Measurements from ENCODE around the gene DMRT1.
"Not testable (repeated sequence)": the region's sequence is repeated elsewhere in the genome, so short reads cannot be mapped to it uniquely, and the experiment has no call there.

Gene DMRT1

GRCh38 chr9:995781-996180, 154.3 kb downstream of the DMRT1 start:
- TF ChIP-seq, protein P1, sequence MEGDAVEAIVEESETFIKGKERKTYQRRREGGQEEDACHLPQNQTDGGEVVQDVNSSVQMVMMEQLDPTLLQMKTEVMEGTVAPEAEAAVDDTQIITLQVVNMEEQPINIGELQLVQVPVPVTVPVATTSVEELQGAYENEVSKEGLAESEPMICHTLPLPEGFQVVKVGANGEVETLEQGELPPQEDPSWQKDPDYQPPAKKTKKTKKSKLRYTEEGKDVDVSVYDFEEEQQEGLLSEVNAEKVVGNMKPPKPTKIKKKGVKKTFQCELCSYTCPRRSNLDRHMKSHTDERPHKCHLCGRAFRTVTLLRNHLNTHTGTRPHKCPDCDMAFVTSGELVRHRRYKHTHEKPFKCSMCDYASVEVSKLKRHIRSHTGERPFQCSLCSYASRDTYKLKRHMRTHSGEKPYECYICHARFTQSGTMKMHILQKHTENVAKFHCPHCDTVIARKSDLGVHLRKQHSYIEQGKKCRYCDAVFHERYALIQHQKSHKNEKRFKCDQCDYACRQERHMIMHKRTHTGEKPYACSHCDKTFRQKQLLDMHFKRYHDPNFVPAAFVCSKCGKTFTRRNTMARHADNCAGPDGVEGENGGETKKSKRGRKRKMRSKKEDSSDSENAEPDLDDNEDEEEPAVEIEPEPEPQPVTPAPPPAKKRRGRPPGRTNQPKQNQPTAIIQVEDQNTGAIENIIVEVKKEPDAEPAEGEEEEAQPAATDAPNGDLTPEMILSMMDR (IDR thresholded peaks at IDR 0.05; ENCODE audit: poor library complexity, severe bottlenecking): no peak
- H3K4me1 ChIP-seq (ENCODE audit: insufficient read depth, poor library complexity, severe bottlenecking): no peaks in the 10 kb centered on the region

GRCh38 chr9:998299-999110, 157.0 kb downstream of the DMRT1 start:
- not testable (repeated sequence) for H3K27me3 ChIP-seq (ENCODE audit: insufficient read depth, poor library complexity, severe bottlenecking); H3K36me3 ChIP-seq (ENCODE audit: low read depth); DNase-seq (ENCODE audit: low spot score); H3K27ac ChIP-seq (ENCODE audit: poor library complexity, severe bottlenecking); H3K4me1 ChIP-seq (ENCODE audit: insufficient read depth, poor library complexity, severe bottlenecking); H3K4me3 ChIP-seq (ENCODE audit: severe bottlenecking); ATAC-seq (ENCODE audit: low read depth); H3K9me3 ChIP-seq (ENCODE audit: severe bottlenecking)

More at GRCh38 chr9:995781-996180, 154.3 kb downstream of the DMRT1 start:
- no peak overlapping the region for H3K27ac ChIP-seq (ENCODE audit: poor library complexity, severe bottlenecking)
- no peak overlapping the region for H3K4me3 ChIP-seq (ENCODE audit: severe bottlenecking)
- no peaks in the 10 kb centered on the region for H3K9me3 ChIP-seq (ENCODE audit: severe bottlenecking)
- DNase-seq (ENCODE audit: low spot score) (no peak), ATAC-seq (ENCODE audit: low read depth) (peak; percentile 78)
- H3K36me3 ChIP-seq (ENCODE audit: low read depth): no peaks in the 10 kb centered on the region
- peaks cover 5% of the 10 kb centered on the region for H3K27me3 ChIP-seq (ENCODE audit: insufficient read depth, poor library complexity, severe bottlenecking)

DNA sequence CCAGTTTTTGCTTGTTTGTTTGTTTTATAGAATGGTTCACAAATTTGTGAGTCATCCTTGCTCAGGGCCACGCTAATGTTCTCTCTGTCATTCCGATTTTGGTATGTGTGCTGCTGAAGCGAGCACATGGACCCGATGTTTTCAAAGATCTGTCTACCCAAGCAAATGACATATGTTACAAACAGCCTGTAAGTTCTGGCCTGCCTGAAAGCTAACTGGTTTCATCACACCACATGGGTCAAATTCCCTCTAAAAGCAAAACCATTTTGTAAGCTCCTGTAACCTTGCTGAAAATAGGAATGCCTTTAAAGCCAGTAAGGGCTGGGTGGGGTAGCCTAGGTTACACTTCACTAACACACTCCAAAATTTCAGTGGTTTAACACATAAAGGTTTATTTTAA, 160.3 kb downstream of the DMRT1 start:
- Histone ChIP-seq H3K4me3 (ENCODE audit: severe bottlenecking) (no peak overlapping the region), H3K27ac (ENCODE audit: poor library complexity, severe bottlenecking) (no peak overlapping the region), H3K27me3 (ENCODE audit: insufficient read depth, poor library complexity, severe bottlenecking) (no peaks in the 10 kb centered on the region), H3K4me1 (ENCODE audit: insufficient read depth, poor library complexity, severe bottlenecking) (no peaks in the 10 kb centered on the region), H3K9me3 (ENCODE audit: severe bottlenecking) (no peaks in the 10 kb centered on the region), H3K36me3 (ENCODE audit: low read depth) (no peaks in the 10 kb centered on the region)
- ATAC-seq (ENCODE audit: low read depth) (no peak), DNase-seq (ENCODE audit: low spot score) (no peak)
- TF ChIP-seq, protein P1 (IDR thresholded peaks at IDR 0.05; ENCODE audit: poor library complexity, severe bottlenecking): no peak

GRCh38 chr9:1002678-1003077, 161.2 kb downstream of the DMRT1 start:
- no peak overlapping the region for H3K27ac ChIP-seq (ENCODE audit: poor library complexity, severe bottlenecking)
- ATAC-seq (ENCODE audit: low read depth) (no peak), DNase-seq (ENCODE audit: low spot score) (no peak)
- H3K36me3 ChIP-seq (ENCODE audit: low read depth): no peaks in the 10 kb centered on the region
- H3K4me1 ChIP-seq (ENCODE audit: insufficient read depth, poor library complexity, severe bottlenecking): no peaks in the 10 kb centered on the region
- H3K27me3 ChIP-seq (ENCODE audit: insufficient read depth, poor library complexity, severe bottlenecking): no peaks in the 10 kb centered on the region
- TF ChIP-seq, protein P1 (IDR thresholded peaks at IDR 0.05; ENCODE audit: poor library complexity, severe bottlenecking): no peak
- H3K4me3 ChIP-seq (ENCODE audit: severe bottlenecking): no peak overlapping the region
- no peaks in the 10 kb centered on the region for H3K9me3 ChIP-seq (ENCODE audit: severe bottlenecking)

DNA sequence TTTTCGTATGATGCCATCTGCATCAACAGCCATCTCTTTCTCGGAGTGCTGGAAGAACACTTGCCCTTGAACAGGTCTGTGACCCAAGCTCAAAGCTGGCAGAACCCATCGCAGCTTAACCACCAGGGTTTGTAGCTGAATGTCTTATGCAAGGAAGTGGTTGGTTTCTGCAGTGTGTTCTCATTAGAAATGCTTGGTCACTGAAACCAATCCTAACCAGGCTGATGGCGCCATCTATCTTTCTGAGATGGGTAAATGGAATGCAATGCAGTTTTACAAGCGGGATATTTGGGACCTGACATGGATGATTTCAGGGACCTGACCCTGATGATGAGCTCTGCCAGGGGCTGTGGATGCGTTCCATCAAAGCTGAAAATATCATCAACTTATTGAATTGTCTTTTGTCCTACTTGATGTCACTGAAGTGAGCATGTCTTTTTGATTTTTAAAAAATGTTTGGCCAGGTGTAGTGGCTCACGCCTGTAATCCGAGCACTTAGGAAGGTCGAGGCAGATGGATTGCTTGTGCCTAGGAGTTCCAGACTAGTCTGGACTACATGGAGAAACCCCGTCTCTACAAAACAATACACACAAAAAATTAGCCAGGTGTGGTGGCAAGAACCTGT, 163.7 kb downstream of the DMRT1 start:
- Histone ChIP-seq H3K4me1 (ENCODE audit: insufficient read depth, poor library complexity, severe bottlenecking) (peaks cover 6% of the 10 kb centered on the region), H3K4me3 (ENCODE audit: severe bottlenecking) (no peak overlapping the region), H3K27me3 (ENCODE audit: insufficient read depth, poor library complexity, severe bottlenecking) (no peaks in the 10 kb centered on the region), H3K36me3 (ENCODE audit: low read depth) (no peaks in the 10 kb centered on the region), H3K9me3 (ENCODE audit: severe bottlenecking) (no peaks in the 10 kb centered on the region), H3K27ac (ENCODE audit: poor library complexity, severe bottlenecking) (no peak overlapping the region)
- DNase-seq (ENCODE audit: low spot score): no peak
- TF ChIP-seq, protein P1 (IDR thresholded peaks at IDR 0.05; ENCODE audit: poor library complexity, severe bottlenecking): peak; percentile 76
- peak; percentile 61; the same call in 2 of the 3 replicates for ATAC-seq (ENCODE audit: low read depth)
